C4-2B (cell line): ENCODE measurements around the gene CDH11.

Source experiments
- CTCF ChIP-seq: fragments of 450-650 bp; conservative IDR thresholded peaks from 2 replicates; pipeline ENCODE4 v1.5.1; 2017; ENCODE audit warnings: mild to moderate bottlenecking
- ZFX ChIP-seq: fragments of 450-650 bp; IDR thresholded peaks from 2 replicates; pipeline ENCODE4 v1.6.1; 2017

- no peak for TF ChIP-seq CTCF
- TF ChIP-seq ZFX, result no peak
Measured at GRCh38 chr16:65119435-65119834, 2.4 kb downstream of the CDH11 start.
